ENCODE data around the gene CYRIA.

GRCh38 chr2:16693854-16694253 lies 28.2 kb upstream of the CYRIA start:
- TF ChIP-seq, protein P1, sequence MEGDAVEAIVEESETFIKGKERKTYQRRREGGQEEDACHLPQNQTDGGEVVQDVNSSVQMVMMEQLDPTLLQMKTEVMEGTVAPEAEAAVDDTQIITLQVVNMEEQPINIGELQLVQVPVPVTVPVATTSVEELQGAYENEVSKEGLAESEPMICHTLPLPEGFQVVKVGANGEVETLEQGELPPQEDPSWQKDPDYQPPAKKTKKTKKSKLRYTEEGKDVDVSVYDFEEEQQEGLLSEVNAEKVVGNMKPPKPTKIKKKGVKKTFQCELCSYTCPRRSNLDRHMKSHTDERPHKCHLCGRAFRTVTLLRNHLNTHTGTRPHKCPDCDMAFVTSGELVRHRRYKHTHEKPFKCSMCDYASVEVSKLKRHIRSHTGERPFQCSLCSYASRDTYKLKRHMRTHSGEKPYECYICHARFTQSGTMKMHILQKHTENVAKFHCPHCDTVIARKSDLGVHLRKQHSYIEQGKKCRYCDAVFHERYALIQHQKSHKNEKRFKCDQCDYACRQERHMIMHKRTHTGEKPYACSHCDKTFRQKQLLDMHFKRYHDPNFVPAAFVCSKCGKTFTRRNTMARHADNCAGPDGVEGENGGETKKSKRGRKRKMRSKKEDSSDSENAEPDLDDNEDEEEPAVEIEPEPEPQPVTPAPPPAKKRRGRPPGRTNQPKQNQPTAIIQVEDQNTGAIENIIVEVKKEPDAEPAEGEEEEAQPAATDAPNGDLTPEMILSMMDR (IDR thresholded peaks at IDR 0.05) = no peak
- no peak for TF ChIP-seq ZFX (IDR thresholded peaks at IDR 0.05; ENCODE audit: borderline replicate concordance)

Data from 22Rv1 (cell line).